Karpas-422 (cell line): ENCODE results near the gene SP4. TPM values are rescaled to one million over a fixed set of nuclear protein-coding genes. Genes with fewer than 3 reads are reported as not detected.
A peak's percentile ranks its signal among the peaks of the same experiment; 100 is the strongest.

Experiments
- DNase-seq: peaks from one replicate; pipeline ENCODE4 v3.0.0-alpha.2; 2015
- H2AFZ ChIP-seq: fragments of 200-600 bp; sonication (generic); 2 replicates; pipeline ENCODE4 v1.6.1; 2014; ENCODE audit warnings: antibody characterized with exemption, low read length, mixed read lengths
- H3K27ac ChIP-seq: fragments of 200-600 bp; sonication (generic); 2 replicates; pipeline ENCODE4 v1.5.1; 2014; ENCODE audit warnings: mild to moderate bottlenecking, low read length, moderate library complexity
- H3K27me3 ChIP-seq: fragments of 200-600 bp; sonication (generic); 2 replicates; pipeline ENCODE4 v1.6.1; 2014; ENCODE audit warnings: low read length, mixed read lengths
- H3K36me3 ChIP-seq: fragments of 200-600 bp; sonication (generic); 2 replicates; pipeline ENCODE4 v1.6.1; 2014; ENCODE audit warnings: low read length, mixed read lengths; ENCODE audit not compliant: insufficient read depth
- H3K4me1 ChIP-seq: fragments of 200-600 bp; sonication (generic); 2 replicates; pipeline ENCODE4 v1.6.1; 2014; ENCODE audit warnings: mild to moderate bottlenecking, low read length, mixed read lengths
- H3K4me2 ChIP-seq: fragments of 200-600 bp; sonication (generic); 2 replicates; pipeline ENCODE4 v1.6.1; 2014; ENCODE audit warnings: low read length, low read depth, mild to moderate bottlenecking; ENCODE audit not compliant: poor library complexity, severe bottlenecking
- H3K4me3 ChIP-seq: fragments of 200-600 bp; sonication (generic); 2 replicates; pipeline ENCODE4 v1.5.1; 2014; ENCODE audit warnings: mild to moderate bottlenecking, antibody characterized with exemption, low read length, mixed read lengths
- H3K79me2 ChIP-seq: fragments of 200-600 bp; sonication (generic); 2 replicates; pipeline ENCODE4 v1.6.1; 2014; ENCODE audit warnings: mild to moderate bottlenecking, low read length, mixed read lengths
- H3K9ac ChIP-seq: fragments of 200-600 bp; sonication (generic); 2 replicates; pipeline ENCODE4 v1.6.0; 2014; ENCODE audit warnings: low read length
- H3K9me2 ChIP-seq: fragments of 200-600 bp; sonication (generic), shearing (Covaris generic); replicated peaks from 2 replicates; pipeline ENCODE4 v1.6.0; 2014; ENCODE audit warnings: mild to moderate bottlenecking, low read length, moderate library complexity; ENCODE audit not compliant: insufficient read depth
- H3K9me3 ChIP-seq: fragments of 300-700, 200-600 bp; sonication (generic); 2 replicates; pipeline ENCODE4 v1.6.1; 2014; ENCODE audit warnings: low read length, mixed read lengths
- H4K20me1 ChIP-seq: fragments of 200-600 bp; sonication (generic); 2 replicates; pipeline ENCODE4 v1.6.1; 2014; ENCODE audit warnings: mild to moderate bottlenecking, antibody characterized with exemption, low read length, low read depth; ENCODE audit not compliant: insufficient read depth
- total RNA-seq: library from RNA; depleted of rRNA; stranded (reverse); fragments of >200 nt; shearing (Covaris generic); gene quantifications from 2 replicates; pipeline ENCODE4 v1.2.3, GENCODE V29; 2014; ENCODE audit warnings: low replicate concordance

The SP4 gene
- total RNA-seq, 1 experiment from 2014 or later, result 33.4 TPM

GRCh38 chr7:21542891-21543527 lies 115.1 kb downstream of the SP4 start, which contains the start of gene DNAH11:
Gene DNAH11 (plus strand): TSS chr7:21543039. CDS start chr7:21543246, 207 bp downstream.
- Histone ChIP-seq H3K9me3 (no peaks in the 10 kb centered on the region), H3K36me3 (no peaks in the 10 kb centered on the region), H3K79me2 (no peaks in the 10 kb centered on the region), H4K20me1 (no peaks in the 10 kb centered on the region), H3K9me2 (no peaks in the 10 kb centered on the region), H3K27me3 (no peaks in the 10 kb centered on the region), H3K9ac (no peak within 1 kb of the TSS), H2AFZ (no peak within 1 kb of the TSS), H3K27ac (no peak within 1 kb of the TSS), H3K4me3 (no peak within 1 kb of the TSS), H3K4me2 (no peak within 1 kb of the TSS), H3K4me1 (no peaks in the 10 kb centered on the region)
- DNase-seq, result no peak

GRCh38 chr7:21543528-21544302 lies 115.8 kb downstream of the SP4 start:
- no peak for DNase-seq
- Histone ChIP-seq H3K9me3 (no peaks in the 10 kb centered on the region), H3K79me2 (no peaks in the 10 kb centered on the region), H3K4me3 (no peak overlapping the region), H3K9me2 (no peaks in the 10 kb centered on the region), H3K36me3 (no peaks in the 10 kb centered on the region), H2AFZ (no peak overlapping the region), H3K4me1 (no peaks in the 10 kb centered on the region), H3K27ac (no peak overlapping the region), H4K20me1 (no peaks in the 10 kb centered on the region), H3K9ac (no peak overlapping the region), H3K4me2 (no peak overlapping the region), H3K27me3 (no peaks in the 10 kb centered on the region)

- Histone ChIP-seq H3K9me2 (no peaks in the 10 kb centered on the region), H3K27ac (no peak overlapping the region), H3K4me3 (no peak overlapping the region), H3K27me3 (no peaks in the 10 kb centered on the region), H3K79me2 (no peaks in the 10 kb centered on the region), H3K4me2 (no peak overlapping the region), H3K9ac (no peak overlapping the region), H3K9me3 (no peaks in the 10 kb centered on the region), H3K4me1 (no peaks in the 10 kb centered on the region), H3K36me3 (no peaks in the 10 kb centered on the region), H4K20me1 (no peaks in the 10 kb centered on the region), H2AFZ (no peak overlapping the region)
- no peak for DNase-seq
These were observed 116.4 kb downstream of the SP4 start for GRCh38 chr7:21544303-21544656.

GRCh38 chr7:21544715-21545114 lies 116.8 kb downstream of the SP4 start:
- H3K79me2 ChIP-seq, result no peaks in the 10 kb centered on the region

GRCh38 chr7:21547501-21547900 lies 119.6 kb downstream of the SP4 start:
- DNase-seq, result no peak
- Histone ChIP-seq H3K9me3 (no peaks in the 10 kb centered on the region), H3K36me3 (no peaks in the 10 kb centered on the region), H4K20me1 (no peaks in the 10 kb centered on the region), H3K9ac (no peak overlapping the region), H3K4me3 (no peak overlapping the region), H3K4me2 (no peak overlapping the region), H3K4me1 (no peaks in the 10 kb centered on the region), H2AFZ (no peak overlapping the region), H3K27ac (no peak overlapping the region), H3K27me3 (no peaks in the 10 kb centered on the region), H3K79me2 (no peaks in the 10 kb centered on the region), H3K9me2 (no peaks in the 10 kb centered on the region)

More at GRCh38 chr7:21544715-21545114, 116.8 kb downstream of the SP4 start:
- no peaks in the 10 kb centered on the region for H3K4me1 ChIP-seq
- no peaks in the 10 kb centered on the region for H3K9me3 ChIP-seq
- H3K9me2 ChIP-seq, result no peaks in the 10 kb centered on the region
- no peak overlapping the region for H3K4me2 ChIP-seq
- no peak overlapping the region for H2AFZ ChIP-seq
- H3K9ac ChIP-seq, result no peak overlapping the region
- no peak for DNase-seq
- no peak overlapping the region for H3K4me3 ChIP-seq
- no peak overlapping the region for H3K27ac ChIP-seq
- H3K36me3 ChIP-seq, result no peaks in the 10 kb centered on the region
- no peaks in the 10 kb centered on the region for H3K27me3 ChIP-seq
- H4K20me1 ChIP-seq, result no peaks in the 10 kb centered on the region

GRCh38 chr7:21548491-21548890 lies 120.6 kb downstream of the SP4 start:
- Histone ChIP-seq H3K36me3 (no peaks in the 10 kb centered on the region), H3K27ac (no peak overlapping the region), H4K20me1 (no peaks in the 10 kb centered on the region), H3K9ac (no peak overlapping the region), H3K4me1 (no peaks in the 10 kb centered on the region), H3K4me3 (no peak overlapping the region), H2AFZ (no peak overlapping the region), H3K4me2 (no peak overlapping the region), H3K79me2 (no peaks in the 10 kb centered on the region), H3K27me3 (no peaks in the 10 kb centered on the region), H3K9me2 (no peaks in the 10 kb centered on the region), H3K9me3 (no peaks in the 10 kb centered on the region)
- DNase-seq, result no peak

GRCh38 chr7:21550076-21550475 lies 122.2 kb downstream of the SP4 start:
- no peaks in the 10 kb centered on the region for H3K79me2 ChIP-seq
- H2AFZ ChIP-seq, result no peak overlapping the region
- H3K36me3 ChIP-seq, result no peaks in the 10 kb centered on the region

DNA sequence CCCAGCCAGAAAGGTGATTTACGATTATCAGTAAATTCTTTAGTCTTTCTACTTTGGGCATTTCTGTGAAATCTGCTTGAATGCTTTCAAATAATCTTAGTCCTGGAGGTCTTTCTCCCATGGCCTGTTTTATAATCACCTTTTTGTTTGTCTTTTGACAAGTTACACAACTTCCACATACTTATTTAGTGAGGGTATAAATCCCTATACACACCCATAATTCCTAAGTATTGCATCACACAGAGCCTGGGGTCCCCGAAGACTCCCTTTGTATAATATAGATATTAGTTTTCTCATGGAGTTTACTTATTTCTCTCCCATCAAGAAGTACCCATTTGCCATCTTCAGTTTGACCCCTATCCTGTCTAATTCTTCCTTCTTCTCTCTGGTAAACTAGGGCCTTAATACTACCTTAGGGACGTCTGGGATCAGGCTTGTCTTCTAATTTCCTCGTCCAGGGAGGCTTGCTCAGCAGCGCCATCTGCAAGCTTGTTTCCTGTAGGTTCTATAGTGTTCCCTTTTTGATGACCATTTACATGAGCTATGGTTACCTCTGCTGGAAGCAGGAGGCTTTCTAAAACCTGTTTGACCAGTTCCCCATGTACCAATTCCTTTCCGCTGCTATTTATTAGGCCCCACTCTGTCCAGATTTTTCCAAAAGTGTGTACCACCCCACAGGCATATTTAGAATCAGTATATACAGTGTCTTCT lies 123.1 kb downstream of the SP4 start:
- H4K20me1 ChIP-seq, result no peaks in the 10 kb centered on the region
- no peak overlapping the region for H3K4me2 ChIP-seq
- H3K79me2 ChIP-seq, result no peaks in the 10 kb centered on the region
- H3K9ac ChIP-seq, result no peak overlapping the region
- no peaks in the 10 kb centered on the region for H3K9me2 ChIP-seq
- H3K9me3 ChIP-seq, result no peaks in the 10 kb centered on the region
- no peak overlapping the region for H3K27ac ChIP-seq
- no peaks in the 10 kb centered on the region for H3K27me3 ChIP-seq
- peak; percentile 48 for DNase-seq
- no peak overlapping the region for H3K4me3 ChIP-seq
- H2AFZ ChIP-seq, result no peak overlapping the region
- no peaks in the 10 kb centered on the region for H3K36me3 ChIP-seq
- H3K4me1 ChIP-seq, result no peaks in the 10 kb centered on the region

More at GRCh38 chr7:21550076-21550475, 122.2 kb downstream of the SP4 start:
- no peaks in the 10 kb centered on the region for H3K27me3 ChIP-seq
- no peaks in the 10 kb centered on the region for H4K20me1 ChIP-seq
- no peak for DNase-seq
- H3K9ac ChIP-seq, result no peak overlapping the region
- no peaks in the 10 kb centered on the region for H3K9me3 ChIP-seq
- no peak overlapping the region for H3K4me2 ChIP-seq
- H3K27ac ChIP-seq, result no peak overlapping the region
- no peaks in the 10 kb centered on the region for H3K4me1 ChIP-seq
- no peak overlapping the region for H3K4me3 ChIP-seq
- no peaks in the 10 kb centered on the region for H3K9me2 ChIP-seq
